ENCODE data around the gene GNPDA1.

The GNPDA1 gene

GRCh38 chr5:141989720-141990119 lies 23.1 kb downstream of the GNPDA1 start:
- DNase-seq = no peak

GRCh38 chr5:141986072-141986471 lies 26.8 kb downstream of the GNPDA1 start:
- DNase-seq = no peak

- DNase-seq = no peak
Observed at GRCh38 chr5:141982626-141983025, 30.2 kb downstream of the GNPDA1 start.

GRCh38 chr5:141978389-141978788 lies 34.4 kb downstream of the GNPDA1 start:
- DNase-seq = no peak

GRCh38 chr5:141976176-141976575 lies 36.7 kb downstream of the GNPDA1 start:
- no peak for DNase-seq

- no peak for DNase-seq
Observed at GRCh38 chr5:141973871-141974595, 38.8 kb downstream of the GNPDA1 start.

- DNase-seq = no peak
Observed at GRCh38 chr5:141969783-141970771, 42.8 kb downstream of the GNPDA1 start.

GRCh38 chr5:141968914-141969608 lies 43.8 kb downstream of the GNPDA1 start, which contains the start of gene RNF14:
RNF14 (plus strand) TSS chr5:141969105; CDS start chr5:141973589, 4,484 bp downstream.
- peak; percentile 86 for DNase-seq

GRCh38 chr5:141966963-141967333 lies 45.9 kb downstream of the GNPDA1 start:
- no peak for DNase-seq

- no peak for DNase-seq
Observed at GRCh38 chr5:141966275-141966962, 46.4 kb downstream of the GNPDA1 start.

GRCh38 chr5:141965071-141965470 lies 47.8 kb downstream of the GNPDA1 start:
- DNase-seq = no peak

GRCh38 chr5:141963701-141964100 lies 49.1 kb downstream of the GNPDA1 start:
- DNase-seq = no peak

GRCh38 chr5:141961466-141961865 lies 51.4 kb downstream of the GNPDA1 start:
- no peak for DNase-seq

- peak; percentile 63 for DNase-seq
Observed at GRCh38 chr5:141960449-141961323, 52.1 kb downstream of the GNPDA1 start.

- DNase-seq = no peak
Observed at GRCh38 chr5:141960018-141960417, 52.8 kb downstream of the GNPDA1 start.

GRCh38 chr5:141958546-141959172 lies 54.2 kb downstream of the GNPDA1 start:
- DNase-seq = no peak

GRCh38 chr5:141958113-141958512 lies 54.7 kb downstream of the GNPDA1 start, which contains the start of gene PCDH12:
PCDH12 (minus strand) TSS chr5:141958202; CDS start chr5:141957851, 351 bp downstream.
- no peak for DNase-seq

GRCh38 chr5:141957367-141957996 lies 55.3 kb downstream of the GNPDA1 start:
- no peak for DNase-seq

- no peak for DNase-seq
Observed at GRCh38 chr5:141954194-141954593, 58.6 kb downstream of the GNPDA1 start.

GRCh38 chr5:141952020-141952419 lies 60.8 kb downstream of the GNPDA1 start:
- DNase-seq = peak; percentile 42
